Astrocyte (in vitro differentiated cells and primary cell): ENCODE results near the gene RCOR3. TPM values are rescaled to one million over a fixed set of nuclear protein-coding genes. Genes with fewer than 3 reads are reported as not detected.

Source experiments
- DNase-seq: peaks from one replicate; pipeline ENCODE4 v3.0.0-alpha.2; 2010; ENCODE audit warnings: low read depth
- FAIRE-seq: peaks from 2 replicates; lab custom pipeline; 2011; peaks lifted over from hg19 to GRCh38; lab: Jason Lieb, UNC
- H2AFZ ChIP-seq: 2 replicates; pipeline ENCODE4 v1.6.0; 2012; ENCODE audit warnings: low read depth, low read length, inconsistent platforms
- H3K27ac ChIP-seq: 2 replicates; pipeline ENCODE4 v1.5.1; 2011; ENCODE audit warnings: low read depth, low read length, inconsistent platforms
- H3K27me3 ChIP-seq: 2 replicates; pipeline ENCODE4 v1.6.0; 2011; ENCODE audit warnings: low read length, inconsistent platforms; ENCODE audit not compliant: insufficient read depth
- H3K36me3 ChIP-seq: 2 replicates; pipeline ENCODE4 v1.5.1; 2011; ENCODE audit warnings: low read length, inconsistent platforms; ENCODE audit not compliant: insufficient read depth
- H3K4me1 ChIP-seq: 2 replicates; pipeline ENCODE4 v1.5.1; 2011; ENCODE audit warnings: low read length, inconsistent platforms; ENCODE audit not compliant: insufficient read depth
- H3K4me2 ChIP-seq: 2 replicates; pipeline ENCODE4 v1.6.0; 2012; ENCODE audit warnings: low read length, inconsistent platforms
- H3K4me3 ChIP-seq: 2 replicates; pipeline ENCODE4 v1.5.1; 2011; ENCODE audit warnings: low read depth, mild to moderate bottlenecking, low read length, inconsistent platforms; ENCODE audit not compliant: insufficient read depth
- H3K79me2 ChIP-seq: 2 replicates; pipeline ENCODE4 v1.6.0; 2012; ENCODE audit warnings: mild to moderate bottlenecking, low read length, inconsistent platforms; ENCODE audit not compliant: insufficient read depth
- H3K9ac ChIP-seq: 2 replicates; pipeline ENCODE4 v1.6.0; 2012; ENCODE audit warnings: mild to moderate bottlenecking, low read length, inconsistent platforms
- H3K9me3 ChIP-seq: 2 replicates; pipeline ENCODE4 v1.5.1; 2012; ENCODE audit warnings: low read depth, mild to moderate bottlenecking, low read length, inconsistent platforms; ENCODE audit not compliant: insufficient read depth
- H4K20me1 ChIP-seq: 2 replicates; pipeline ENCODE4 v1.6.0; 2012; ENCODE audit warnings: low read length, inconsistent platforms; ENCODE audit not compliant: insufficient read depth
- H3K27ac Mint-ChIP-seq: one replicate; pipeline ENCODE4 v1.8.0; 2021; ENCODE audit warnings: mild to moderate bottlenecking, mixed read lengths; ENCODE audit not compliant: unreplicated experiment
- H3K27me3 Mint-ChIP-seq: one replicate; pipeline ENCODE4 v1.8.0; 2021; ENCODE audit warnings: low read depth, mixed read lengths; ENCODE audit not compliant: unreplicated experiment
- H3K36me3 Mint-ChIP-seq: one replicate; pipeline ENCODE4 v1.8.0; 2021; ENCODE audit warnings: low read depth, mixed read lengths; ENCODE audit not compliant: unreplicated experiment
- H3K4me1 Mint-ChIP-seq: one replicate; pipeline ENCODE4 v1.8.0; 2021; ENCODE audit warnings: low read depth, mixed read lengths; ENCODE audit not compliant: unreplicated experiment
- H3K4me3 Mint-ChIP-seq: one replicate; pipeline ENCODE4 v1.8.0; 2021; ENCODE audit warnings: mild to moderate bottlenecking, moderate library complexity, mixed read lengths; ENCODE audit not compliant: unreplicated experiment
- H3K9me3 Mint-ChIP-seq: one replicate; pipeline ENCODE4 v1.8.0; 2021; ENCODE audit warnings: mild to moderate bottlenecking, mixed read lengths; ENCODE audit not compliant: unreplicated experiment
- EZH2 ChIP-seq: IDR thresholded peaks from 2 replicates; pipeline ENCODE4 v1.6.1; 2012; ENCODE audit warnings: mild to moderate bottlenecking, low read length, inconsistent platforms; ENCODE audit not compliant: insufficient read depth
- total RNA-seq: library from RNA; stranded (reverse); gene quantifications from 2 replicates; pipeline ENCODE4 v1.2.1, GENCODE V29; 2021
- TF ChIP-seq, protein P1 (sequence below): IDR thresholded peaks from 2 replicates; pipeline ENCODE4 v1.5.1; 2011; ENCODE audit warnings: low read depth, mild to moderate bottlenecking, inconsistent platforms, low read length, moderate library complexity; ENCODE audit not compliant: insufficient read depth

The RCOR3 gene
- total RNA-seq, 1 donor from 2014 or later = 68.2 TPM

DNA sequence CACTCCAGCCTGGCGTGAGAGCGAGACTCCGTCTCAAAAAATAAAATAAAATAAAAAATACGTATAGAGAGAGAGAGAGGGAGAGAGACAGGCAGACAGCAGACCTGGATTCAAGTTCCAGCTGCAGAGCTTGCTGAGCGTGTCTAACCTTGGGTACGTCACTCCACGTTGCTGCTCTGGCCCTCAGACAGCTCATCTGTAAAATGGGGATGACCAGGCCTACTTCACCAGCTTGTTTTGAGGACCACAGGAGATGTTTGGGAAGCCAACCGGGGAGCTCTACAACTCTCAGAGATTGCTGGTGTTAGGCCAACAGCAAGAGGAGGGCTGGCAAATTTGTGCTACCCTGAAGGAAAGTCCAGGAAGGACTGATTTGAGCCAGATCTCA is 67.0 kb downstream of the RCOR3 start:
- H3K9me3 ChIP-seq = no peaks in the 10 kb centered on the region
- H3K4me1 Mint-ChIP-seq = peaks cover 21% of the 10 kb centered on the region
- TF ChIP-seq EZH2 = no peak
- TF ChIP-seq, protein P1, sequence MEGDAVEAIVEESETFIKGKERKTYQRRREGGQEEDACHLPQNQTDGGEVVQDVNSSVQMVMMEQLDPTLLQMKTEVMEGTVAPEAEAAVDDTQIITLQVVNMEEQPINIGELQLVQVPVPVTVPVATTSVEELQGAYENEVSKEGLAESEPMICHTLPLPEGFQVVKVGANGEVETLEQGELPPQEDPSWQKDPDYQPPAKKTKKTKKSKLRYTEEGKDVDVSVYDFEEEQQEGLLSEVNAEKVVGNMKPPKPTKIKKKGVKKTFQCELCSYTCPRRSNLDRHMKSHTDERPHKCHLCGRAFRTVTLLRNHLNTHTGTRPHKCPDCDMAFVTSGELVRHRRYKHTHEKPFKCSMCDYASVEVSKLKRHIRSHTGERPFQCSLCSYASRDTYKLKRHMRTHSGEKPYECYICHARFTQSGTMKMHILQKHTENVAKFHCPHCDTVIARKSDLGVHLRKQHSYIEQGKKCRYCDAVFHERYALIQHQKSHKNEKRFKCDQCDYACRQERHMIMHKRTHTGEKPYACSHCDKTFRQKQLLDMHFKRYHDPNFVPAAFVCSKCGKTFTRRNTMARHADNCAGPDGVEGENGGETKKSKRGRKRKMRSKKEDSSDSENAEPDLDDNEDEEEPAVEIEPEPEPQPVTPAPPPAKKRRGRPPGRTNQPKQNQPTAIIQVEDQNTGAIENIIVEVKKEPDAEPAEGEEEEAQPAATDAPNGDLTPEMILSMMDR = no peak
- H3K36me3 ChIP-seq = no peaks in the 10 kb centered on the region
- H2AFZ ChIP-seq = peak overlapping the region; percentile 91
- H3K9ac ChIP-seq = peak overlapping the region; percentile 79
- peaks cover 12% of the 10 kb centered on the region for H3K4me1 ChIP-seq
- peaks cover 2% of the 10 kb centered on the region for H3K9me3 Mint-ChIP-seq
- no peak overlapping the region for H3K27ac ChIP-seq
- FAIRE-seq (no peak), DNase-seq (no peak)
- H3K27me3 ChIP-seq = no peaks in the 10 kb centered on the region
- H3K79me2 ChIP-seq = peaks cover 41% of the 10 kb centered on the region
- peaks cover 2% of the 10 kb centered on the region for H3K27me3 Mint-ChIP-seq
- peaks cover 7% of the 10 kb centered on the region for H3K36me3 Mint-ChIP-seq
- H3K4me3 ChIP-seq = peak overlapping the region; percentile 70
- H3K27ac Mint-ChIP-seq = peak overlapping the region; percentile 83
- peaks cover 33% of the 10 kb centered on the region for H4K20me1 ChIP-seq
- peak overlapping the region; percentile 90 for H3K4me2 ChIP-seq
- H3K4me3 Mint-ChIP-seq = peak overlapping the region; percentile 87

DNA sequence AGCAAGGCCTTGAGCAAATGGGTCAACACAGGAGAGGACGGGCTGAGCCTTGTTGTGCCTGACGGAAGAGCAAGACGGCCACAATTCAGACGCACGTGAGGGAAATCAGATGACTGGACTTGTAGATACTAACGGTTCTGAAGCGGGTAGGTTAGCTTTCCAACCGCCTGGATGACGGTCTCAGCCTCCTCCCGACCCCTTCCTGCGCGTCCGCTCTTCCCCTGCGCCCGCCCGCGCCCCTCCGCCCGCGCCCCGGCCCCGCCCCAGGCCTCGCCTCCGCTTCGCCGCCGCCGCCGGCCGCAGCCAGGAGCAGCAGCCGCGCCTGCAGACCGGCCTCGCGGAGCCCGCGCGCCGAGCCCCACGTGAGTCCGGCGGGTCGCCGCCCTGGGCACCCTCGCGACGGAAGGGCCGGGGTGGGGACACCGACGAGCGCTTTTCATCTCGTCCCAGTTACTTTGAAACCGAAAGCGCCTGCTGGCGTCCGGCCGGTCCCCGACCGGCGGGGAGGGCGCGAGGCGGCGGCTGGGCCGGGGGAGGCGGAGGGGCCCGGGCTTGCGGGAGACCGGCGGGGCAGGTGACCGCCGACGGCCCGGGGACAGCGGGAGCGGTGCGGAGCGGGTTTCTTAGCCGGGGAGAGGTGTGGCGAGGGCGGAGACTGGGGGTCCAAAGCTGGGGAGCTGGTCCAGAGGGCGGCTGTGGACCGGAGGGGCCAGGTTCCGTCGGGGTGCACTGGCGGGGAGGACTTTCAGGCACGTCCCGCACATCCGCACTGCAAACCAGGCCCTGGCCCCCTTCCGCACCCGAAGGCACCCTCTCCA is 67.6 kb downstream of the RCOR3 start, which contains the start of gene TRAF5:
TSS of gene TRAF5 (plus strand) at position 306 of the 818 bp plus-strand sequence. CDS start 26,407 bp downstream, outside the sequence.
- H3K4me3 ChIP-seq = peak within 1 kb of the TSS; percentile 70
- no peak for TF ChIP-seq EZH2
- TF ChIP-seq, protein P1 = no peak
- H3K4me1 ChIP-seq = peaks cover 12% of the 10 kb centered on the region
- peaks cover 21% of the 10 kb centered on the region for H3K4me1 Mint-ChIP-seq
- H3K9me3 ChIP-seq = no peaks in the 10 kb centered on the region
- DNase-seq (peak; percentile 41), FAIRE-seq (no peak)
- H3K4me2 ChIP-seq = peak within 1 kb of the TSS; percentile 90
- H3K27ac Mint-ChIP-seq = peak within 1 kb of the TSS; percentile 83
- peak within 1 kb of the TSS; percentile 91 for H3K4me3 Mint-ChIP-seq
- H3K9me3 Mint-ChIP-seq = peaks cover 2% of the 10 kb centered on the region
- H3K27me3 ChIP-seq = no peaks in the 10 kb centered on the region
- H3K36me3 ChIP-seq = no peaks in the 10 kb centered on the region
- H3K27me3 Mint-ChIP-seq = peaks cover 2% of the 10 kb centered on the region
- H3K9ac ChIP-seq = peak within 1 kb of the TSS; percentile 79
- peaks cover 44% of the 10 kb centered on the region for H3K79me2 ChIP-seq
- peaks cover 7% of the 10 kb centered on the region for H3K36me3 Mint-ChIP-seq
- H3K27ac ChIP-seq = no peak within 1 kb of the TSS
- peaks cover 38% of the 10 kb centered on the region for H4K20me1 ChIP-seq
- H2AFZ ChIP-seq = peak within 1 kb of the TSS; percentile 91
